ENCODE data around the gene PRXL2C. TPM values are rescaled to one million over a fixed set of nuclear protein-coding genes. Genes with fewer than 3 reads are reported as not detected.

The PRXL2C gene
- total and polyA plus RNA-seq, 2 of the 8 experiments (the other 6 are each of a cell fraction or from before 2014, with no cell fraction given): 2.8 to 7.3 TPM

DNA sequence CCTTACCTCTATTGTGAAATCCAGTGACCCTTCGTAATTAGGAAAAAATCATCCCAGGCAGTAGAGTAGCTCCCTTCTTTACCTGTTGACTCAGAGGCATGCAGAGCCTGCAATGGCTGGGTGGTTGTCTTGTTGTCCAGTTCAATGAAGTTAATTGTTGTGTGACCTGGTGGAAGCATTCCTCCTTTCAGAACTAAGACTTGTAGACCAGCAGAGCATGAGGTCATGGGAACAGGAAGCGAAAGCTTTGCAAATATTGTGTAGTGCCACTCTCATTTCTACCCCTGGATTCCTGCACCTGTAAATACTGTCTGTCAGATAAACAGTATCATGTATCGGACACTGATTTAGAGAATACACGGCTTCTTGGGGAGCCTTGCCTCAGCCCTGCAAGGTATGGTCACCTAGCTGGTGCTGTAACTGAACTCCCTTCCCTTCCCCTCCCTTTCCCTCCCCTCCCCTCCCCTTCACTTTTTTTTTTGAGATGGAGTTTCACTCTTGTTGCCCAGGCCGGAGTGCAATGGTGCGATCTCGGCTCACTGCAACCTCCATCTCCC, 5.7 kb upstream of the PRXL2C start:
- ChIA-PET POLR2A (ENCODE audit: partially characterized antibody) (no interaction called here), CTCF (ENCODE audit: partially characterized antibody) (interaction anchor here (0.7 to 1.2 kb wide), 2 partner anchors 22 to 56 kb away, joined by 3 read pairs; no protein-coding TSS in a partner anchor)
- 85% methylated on average over 4 of the region's 7 CpGs; no CpG with 5 or more reads in 1 of the 2 experiments for WGBS, 2 experiments (ENCODE audit: extremely low coverage in 1 of 2, insufficient coverage in 1 of 2, insufficient read length in 1 of 2, insufficient replicate concordance in 2 of 2, low coverage in 1 of 2, low lambda C conversion rate in 2 of 2, missing lambda C conversion rate in 1 of 2)
- H3K9me3 ChIP-seq (ENCODE audit: insufficient read depth in 2 of 2, low read depth in 1 of 2, low read length in 1 of 2): no peaks in the 10 kb centered on the region
- H2AFZ ChIP-seq (ENCODE audit: low read length): no peak overlapping the region
- TF ChIP-seq EZH2 (IDR thresholded peaks at IDR 0.05; ENCODE audit: low read depth, low read length, severe bottlenecking) (no peak), SIX5 (IDR thresholded peaks at IDR 0.05; ENCODE audit: low read depth, low read length) (no peak), TBP (IDR thresholded peaks at IDR 0.05; ENCODE audit: low read depth, low read length) (no peak), CBX5 (IDR thresholded peaks at IDR 0.05; ENCODE audit: low read depth, low read length) (no peak)
- TF ChIP-seq, protein P1, sequence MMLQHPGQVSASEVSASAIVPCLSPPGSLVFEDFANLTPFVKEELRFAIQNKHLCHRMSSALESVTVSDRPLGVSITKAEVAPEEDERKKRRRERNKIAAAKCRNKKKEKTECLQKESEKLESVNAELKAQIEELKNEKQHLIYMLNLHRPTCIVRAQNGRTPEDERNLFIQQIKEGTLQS (IDR thresholded peaks at IDR 0.05; ENCODE audit: insufficient read depth, low read depth, low read length): no peak
- TF ChIP-seq, protein P2, sequence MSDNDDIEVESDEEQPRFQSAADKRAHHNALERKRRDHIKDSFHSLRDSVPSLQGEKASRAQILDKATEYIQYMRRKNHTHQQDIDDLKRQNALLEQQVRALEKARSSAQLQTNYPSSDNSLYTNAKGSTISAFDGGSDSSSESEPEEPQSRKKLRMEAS (IDR thresholded peaks at IDR 0.05): no peak
- H3K56ac ChIP-seq (replicated peaks; ENCODE audit: insufficient read length, low read depth, low read length): no peak overlapping the region
- no peak overlapping the region for H4K91ac ChIP-seq (replicated peaks; ENCODE audit: insufficient read length, low read length)
- no peak overlapping the region for H3K4ac ChIP-seq (replicated peaks; ENCODE audit: insufficient read length, low read depth, low read length)
- H4K5ac ChIP-seq (ENCODE audit: insufficient read length, low read depth, low read length): no peak overlapping the region
- H2BK120ac ChIP-seq (replicated peaks; ENCODE audit: low read depth, low read length): no peak overlapping the region
- no peak overlapping the region for H2BK15ac ChIP-seq (ENCODE audit: low read length)
- FAIRE-seq (no peak), DNase-seq (ENCODE audit: low read depth in 1 of 2, low spot score in 2 of 2) (no peak)
- no peaks in the 10 kb centered on the region for H3K79me2 ChIP-seq (ENCODE audit: control insufficient read depth in 1 of 2, insufficient read depth in 2 of 2, low read length in 2 of 2)
- no peak overlapping the region for H3K14ac ChIP-seq (ENCODE audit: insufficient read length)
- H4K8ac ChIP-seq (ENCODE audit: extremely low read depth, insufficient read depth, low read length): no peak overlapping the region
- H3K4me3 ChIP-seq (ENCODE audit: extremely low read depth in 1 of 4, insufficient read depth in 2 of 4, low read depth in 3 of 4, low read length in 4 of 4): no peak overlapping the region
- no peaks in the 10 kb centered on the region for H3K79me1 ChIP-seq (ENCODE audit: low read depth, low read length)
- H3K18ac ChIP-seq (ENCODE audit: extremely low read depth, low read length): no peak overlapping the region
- no peaks in the 10 kb centered on the region; a peak in 1 of 7 replicates for H3K27me3 ChIP-seq (replicated peaks in 1 of 4; ENCODE audit: control insufficient read depth in 3 of 4, extremely low read depth in 1 of 4, insufficient read depth in 3 of 4, low read length in 3 of 4)
- H2BK12ac ChIP-seq (ENCODE audit: low read depth, low read length): no peak overlapping the region
- no peak overlapping the region for H2BK5ac ChIP-seq (ENCODE audit: low read depth, low read length)
- no peaks in the 10 kb centered on the region for H4K20me1 ChIP-seq (replicated peaks in 1 of 2; ENCODE audit: control insufficient read depth in 1 of 2, insufficient read depth in 2 of 2, low read length in 2 of 2)
- no peak overlapping the region for H2AK5ac ChIP-seq (ENCODE audit: low read depth, low read length)
- H2BK20ac ChIP-seq (ENCODE audit: low read length): no peak overlapping the region
- H3K4me1 ChIP-seq (replicated peaks in 1 of 4; ENCODE audit: control insufficient read depth in 3 of 4, insufficient read depth in 4 of 4, low read length in 3 of 4): peaks cover 0 to under 1% (median 0%) of the 10 kb centered on the region in 4 experiments; a peak in 1 of 7 replicates
- H3K36me3 ChIP-seq (ENCODE audit: control insufficient read depth in 2 of 4, insufficient read depth in 4 of 4, low read length in 3 of 4): no peaks in the 10 kb centered on the region
- H3K9ac ChIP-seq (replicated peaks in 1 of 4; ENCODE audit: extremely low read depth in 1 of 4, low read depth in 3 of 4, low read length in 3 of 4): no peak overlapping the region
- no peak overlapping the region for H3K27ac ChIP-seq (ENCODE audit: low read depth, low read length)
- H3K23ac ChIP-seq (ENCODE audit: insufficient read length): no peak overlapping the region
- no peak overlapping the region for H3K4me2 ChIP-seq (ENCODE audit: insufficient read depth in 1 of 2, low read depth in 2 of 2, low read length in 2 of 2)
- H3K23me2 ChIP-seq (ENCODE audit: low read depth, low read length): no peaks in the 10 kb centered on the region; the same call in 1 of the 2 replicates
